HG03575 (cell line): ENCODE results near the gene ARHGAP15.

ENCODE experiments used
- ATAC-seq: cut with Tn5 transposase; IDR thresholded peaks from one replicate; pipeline ENCODE4 v1.9.1; 2021; ENCODE audit not compliant: unreplicated experiment, insufficient number of reproducible peaks, low FRiP score; ENCODE audit errors: extremely low read depth

ARHGAP15 gene

DNA sequence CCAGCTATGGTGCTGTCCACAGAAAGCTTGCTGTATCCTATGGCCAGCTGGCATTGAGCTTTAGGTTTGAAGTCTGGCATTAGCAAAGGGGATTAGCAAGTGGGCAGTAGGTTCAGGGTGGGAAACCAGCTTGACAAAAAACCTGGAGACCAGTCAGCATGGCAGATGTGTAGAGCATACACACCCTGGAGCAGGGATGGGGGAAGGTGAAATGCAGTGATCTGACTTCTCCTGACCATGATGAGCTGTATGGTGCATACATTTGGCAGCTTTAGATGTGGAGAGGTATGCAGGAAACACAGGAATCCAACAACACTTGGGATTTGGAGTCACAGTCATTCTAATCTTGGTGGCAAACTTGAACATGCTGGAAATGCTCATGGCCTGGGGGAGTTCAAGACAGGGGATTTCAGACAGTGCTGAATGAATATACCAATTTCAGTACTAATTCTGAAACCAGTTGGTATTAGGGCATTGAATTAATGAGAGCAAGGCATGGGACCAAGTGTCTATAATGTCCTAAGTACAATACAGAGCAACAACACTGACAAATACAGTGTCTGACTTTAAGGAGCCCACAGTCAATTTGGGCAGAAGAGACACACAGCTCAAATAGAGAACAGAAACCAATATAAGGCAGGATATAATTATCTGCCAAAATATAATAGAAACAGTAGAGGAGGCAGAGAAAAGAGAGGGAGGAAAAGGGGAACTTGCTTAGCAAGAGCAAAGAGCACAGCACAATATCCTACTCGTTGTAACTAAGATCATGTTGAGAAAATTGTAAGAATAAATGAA lies 11.8 kb downstream of the ARHGAP15 start:
- ATAC-seq: peak; percentile 82

DNA sequence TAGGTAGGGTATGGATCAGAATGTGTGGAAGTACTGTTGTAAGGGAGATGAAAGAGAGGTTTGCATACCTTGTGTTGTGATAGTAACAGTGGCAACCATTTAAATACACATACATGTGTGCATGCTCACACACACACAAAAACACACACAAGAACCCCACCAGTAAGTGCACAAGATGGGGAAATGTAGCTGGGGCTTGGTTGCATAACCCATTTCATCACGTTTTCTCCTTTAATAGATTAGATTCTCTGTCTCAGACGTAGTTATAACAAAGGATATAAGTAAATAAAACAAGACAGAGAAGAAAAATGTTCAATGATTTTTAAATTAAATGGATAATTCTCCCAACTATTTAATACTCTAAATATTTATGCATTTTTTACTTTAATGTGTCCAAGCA lies 13.4 kb downstream of the ARHGAP15 start:
- no peak for ATAC-seq

DNA sequence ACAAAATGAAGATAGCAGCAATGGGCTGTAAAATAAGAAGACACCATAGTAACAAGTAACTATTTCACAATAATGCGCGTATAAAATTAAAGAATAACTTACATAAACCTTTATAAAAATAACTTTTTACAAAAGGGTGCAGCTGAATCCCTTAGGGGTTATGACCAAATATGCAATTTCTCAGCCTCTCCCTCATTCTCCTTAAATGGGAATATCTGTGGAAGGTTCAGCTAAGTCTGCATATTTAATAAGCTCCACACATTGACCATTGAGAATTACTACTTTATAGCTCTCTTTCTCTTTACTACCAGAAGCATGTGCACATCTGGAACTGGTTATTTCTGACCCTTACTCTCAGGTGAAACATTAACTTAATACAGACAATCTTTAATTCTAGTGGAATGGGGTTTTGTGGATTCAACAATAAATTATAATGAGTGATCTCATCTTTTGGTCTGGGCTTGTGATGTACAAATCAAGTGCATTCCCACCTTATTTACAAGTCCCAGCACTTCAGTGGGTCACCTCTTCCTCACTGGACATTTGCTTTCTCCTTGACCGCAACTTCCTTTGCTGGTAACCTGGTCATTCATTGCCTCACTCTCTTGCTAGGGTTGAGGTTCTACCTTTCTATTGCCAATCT lies 15.7 kb downstream of the ARHGAP15 start:
- no peak for ATAC-seq

DNA sequence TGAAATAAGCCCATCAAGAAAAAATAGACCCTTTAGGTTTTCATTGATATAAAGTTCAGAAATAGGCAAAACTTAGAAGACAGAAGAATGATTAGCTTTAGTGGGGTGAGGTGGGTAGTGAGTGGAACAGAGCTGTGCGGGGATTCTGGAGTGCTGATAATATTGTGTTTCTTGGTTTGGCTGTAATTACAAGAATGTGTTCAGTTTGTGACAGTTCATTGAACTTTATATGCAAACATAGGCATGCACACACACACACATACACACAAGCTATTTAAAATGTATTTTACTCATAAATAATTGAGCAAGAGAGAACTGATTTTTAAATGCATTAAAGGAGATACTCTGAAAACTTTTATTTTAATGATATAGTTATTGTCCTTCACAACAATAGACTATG lies 17.1 kb downstream of the ARHGAP15 start:
- no peak for ATAC-seq

DNA sequence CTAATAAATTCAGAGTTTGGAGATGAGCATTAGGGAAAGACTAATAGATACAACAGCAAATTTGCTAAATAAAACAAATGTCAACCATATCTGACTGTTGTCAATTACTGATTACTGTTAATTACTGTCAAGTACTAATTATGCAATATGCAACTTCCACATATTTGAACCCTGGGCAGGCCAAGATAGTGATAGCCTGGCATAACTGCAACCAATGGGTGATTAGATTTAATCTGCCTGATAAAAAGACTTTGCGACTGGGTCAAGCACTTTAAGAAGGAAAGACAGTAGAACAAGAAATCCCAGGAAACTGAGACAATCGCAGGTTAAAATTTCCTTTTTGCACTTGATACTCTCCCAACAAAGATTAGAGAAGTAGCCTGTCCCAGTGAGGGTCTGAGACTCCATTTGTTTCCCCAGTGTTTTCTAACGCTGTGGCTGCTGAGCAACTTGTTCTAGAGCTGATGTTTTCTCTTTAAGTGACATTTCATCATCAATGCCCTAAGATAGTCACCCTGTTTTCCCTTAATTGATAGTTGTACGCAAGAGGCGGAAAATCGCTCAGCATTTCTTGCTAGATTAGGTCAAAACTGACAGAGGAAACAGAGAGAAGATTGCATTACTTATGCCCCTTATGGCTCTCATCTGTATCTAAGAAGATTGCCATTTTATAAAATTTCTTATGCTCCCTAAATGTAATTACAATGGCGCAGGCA lies 17.8 kb downstream of the ARHGAP15 start:
- no peak for ATAC-seq

DNA sequence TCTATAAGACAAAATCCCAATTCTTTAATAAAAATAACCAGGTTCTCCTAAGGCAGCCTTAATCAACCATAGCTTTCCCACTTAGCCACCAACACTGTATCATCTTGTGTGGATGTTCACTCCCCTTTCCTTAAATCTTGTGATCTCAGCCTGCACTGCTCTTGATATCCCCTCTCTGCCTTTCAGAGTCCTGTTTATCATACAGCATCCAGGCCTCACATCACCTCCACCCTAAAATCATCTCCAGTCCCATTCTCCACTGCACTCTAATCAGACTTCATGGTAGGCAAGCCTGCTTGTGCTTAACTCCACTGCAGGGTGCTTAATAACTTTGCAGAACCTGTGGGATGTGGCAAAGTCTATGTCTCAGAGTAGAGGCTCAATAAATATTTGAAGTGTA lies 18.8 kb downstream of the ARHGAP15 start:
- no peak for ATAC-seq

DNA sequence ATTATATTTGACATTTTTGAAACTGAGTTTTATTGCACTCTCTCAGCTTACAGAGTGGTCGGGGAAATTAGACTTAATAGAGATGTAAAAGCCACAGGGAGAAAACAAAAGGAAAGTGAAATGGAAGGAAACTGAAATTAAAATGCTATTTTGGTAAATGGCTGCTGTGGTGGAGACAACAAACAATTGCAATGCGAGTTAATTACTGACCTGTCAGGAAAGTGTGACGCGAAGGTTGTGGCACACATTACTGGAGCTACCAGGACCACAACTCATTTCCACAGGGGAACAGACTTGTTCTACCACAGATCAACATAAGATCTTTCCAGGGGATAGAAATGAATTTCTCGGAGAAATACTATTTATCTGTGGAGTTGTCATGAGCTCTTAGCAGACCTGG lies 19.5 kb downstream of the ARHGAP15 start:
- no peak for ATAC-seq

DNA sequence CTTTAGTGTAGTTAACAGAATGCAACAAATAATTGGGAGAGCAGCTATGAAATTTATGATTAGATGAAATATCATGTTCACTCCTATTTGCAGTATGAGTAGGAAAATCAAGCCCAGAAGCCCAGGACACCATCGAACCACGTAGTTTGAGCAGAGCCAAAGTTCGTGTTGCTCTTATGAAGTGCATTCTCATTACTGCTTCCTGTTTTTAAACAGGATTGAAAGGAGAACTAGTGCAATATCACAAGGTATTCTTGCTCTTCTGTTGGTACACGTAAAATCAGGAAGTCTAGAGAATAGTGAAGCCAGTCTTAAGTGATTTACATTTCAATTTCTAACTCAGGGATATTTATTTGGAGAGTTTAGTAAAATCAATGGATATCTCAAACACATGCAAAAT lies 21.1 kb downstream of the ARHGAP15 start:
- peak; percentile 40 for ATAC-seq

DNA sequence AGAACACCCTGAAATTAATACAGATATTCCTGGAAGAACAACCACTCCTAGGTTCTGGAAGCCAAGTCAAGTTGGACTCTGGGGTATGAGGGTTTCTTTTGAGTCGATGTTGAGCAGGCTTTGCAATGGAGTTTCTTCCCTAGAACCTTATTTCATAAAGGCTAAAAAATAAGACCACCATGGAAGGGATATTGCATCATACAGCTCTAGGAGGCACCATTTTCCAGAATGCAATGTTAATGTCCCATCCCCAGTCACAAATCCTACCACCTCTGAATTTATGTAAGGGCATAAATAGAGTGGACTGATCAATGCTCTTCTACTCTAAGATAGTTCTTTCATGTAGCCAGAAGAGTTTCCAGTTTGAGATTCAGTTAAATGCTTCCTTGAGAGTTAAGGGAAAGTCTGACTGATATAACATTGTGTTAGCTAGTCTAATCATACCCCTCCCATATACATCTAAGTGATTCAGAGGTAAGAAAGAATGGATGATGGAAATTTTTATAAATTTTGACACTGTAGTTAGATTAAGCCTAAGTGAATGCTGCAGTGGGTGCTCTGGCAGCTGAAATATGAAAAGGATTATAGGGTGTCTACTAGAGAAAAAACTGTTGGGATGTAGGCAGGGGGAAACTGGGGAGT lies 22.0 kb downstream of the ARHGAP15 start:
- ATAC-seq: no peak

DNA sequence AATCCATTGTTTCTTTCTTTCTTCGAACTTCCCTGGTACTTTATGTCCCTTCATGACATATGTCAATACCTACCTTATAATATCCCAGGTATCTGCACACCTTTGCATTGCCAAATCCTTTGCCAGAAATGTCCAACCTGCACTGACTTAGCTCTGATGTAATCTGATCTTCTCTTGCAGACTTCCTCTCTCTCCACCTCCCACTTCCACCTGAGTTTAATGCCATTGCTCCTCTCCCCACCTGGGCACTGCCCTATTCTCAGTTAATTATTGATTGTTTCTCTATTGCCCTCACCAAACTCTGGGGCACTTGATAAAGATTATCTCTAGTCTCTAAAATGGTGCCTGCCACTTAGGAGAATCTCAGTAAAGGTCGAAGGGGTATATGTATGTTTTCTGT lies 23.0 kb downstream of the ARHGAP15 start:
- ATAC-seq: no peak

DNA sequence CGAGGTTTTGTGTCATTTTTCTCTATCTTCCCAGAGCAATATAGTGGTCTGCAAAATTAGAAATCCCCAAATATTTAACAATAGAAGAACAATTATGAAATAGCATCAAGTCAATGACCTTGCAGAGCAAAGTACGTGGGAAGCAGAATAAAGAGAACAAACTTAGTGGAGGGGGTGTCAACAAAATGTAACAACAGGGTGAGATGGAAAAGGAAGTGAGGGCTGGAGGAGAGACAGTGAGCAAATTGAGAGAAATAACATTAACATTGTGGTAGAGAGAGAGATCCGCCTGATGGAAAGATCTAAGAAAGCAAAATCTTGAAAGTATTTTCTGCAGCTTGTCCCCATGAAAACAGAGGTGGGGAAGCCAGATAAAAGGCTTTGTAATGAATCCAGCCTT lies 23.4 kb downstream of the ARHGAP15 start:
- no peak for ATAC-seq

DNA sequence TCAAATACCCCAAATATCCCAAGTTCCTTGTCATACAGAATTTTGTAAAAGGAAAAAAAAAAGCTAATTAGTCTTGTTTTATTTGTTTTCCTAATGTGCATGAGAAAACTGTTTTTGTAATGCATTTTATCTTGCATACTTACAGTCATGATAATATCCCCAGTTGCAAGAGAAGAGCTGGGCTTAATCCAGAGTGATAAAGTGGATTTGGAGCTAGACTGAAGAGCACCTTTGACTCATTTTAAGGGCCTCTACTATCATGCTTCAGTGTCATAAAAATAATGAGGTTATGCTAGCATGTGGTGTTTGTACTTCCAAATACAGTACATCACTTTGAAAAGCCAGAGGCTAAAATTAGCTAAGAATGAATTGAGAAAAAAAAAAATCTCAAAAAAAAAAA lies 26.4 kb downstream of the ARHGAP15 start:
- ATAC-seq: no peak

DNA sequence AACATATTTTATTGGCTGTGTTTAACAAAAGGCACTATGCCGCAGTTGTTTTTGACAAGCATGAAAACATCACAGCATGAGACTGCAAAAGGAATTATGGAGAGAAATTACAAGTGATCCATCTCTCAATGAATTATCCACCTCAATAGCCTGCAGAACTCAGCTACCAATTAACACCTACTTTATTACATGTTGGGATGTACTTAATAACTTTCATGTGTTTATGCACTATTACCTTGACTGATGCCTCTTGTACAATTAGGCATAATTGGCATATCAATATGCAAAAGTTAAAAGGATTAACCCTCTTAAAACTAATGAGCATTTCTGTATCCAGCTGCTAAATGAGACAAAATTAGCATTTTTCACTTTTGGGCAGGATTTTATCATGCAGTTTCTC lies 27.8 kb downstream of the ARHGAP15 start:
- ATAC-seq: no peak

DNA sequence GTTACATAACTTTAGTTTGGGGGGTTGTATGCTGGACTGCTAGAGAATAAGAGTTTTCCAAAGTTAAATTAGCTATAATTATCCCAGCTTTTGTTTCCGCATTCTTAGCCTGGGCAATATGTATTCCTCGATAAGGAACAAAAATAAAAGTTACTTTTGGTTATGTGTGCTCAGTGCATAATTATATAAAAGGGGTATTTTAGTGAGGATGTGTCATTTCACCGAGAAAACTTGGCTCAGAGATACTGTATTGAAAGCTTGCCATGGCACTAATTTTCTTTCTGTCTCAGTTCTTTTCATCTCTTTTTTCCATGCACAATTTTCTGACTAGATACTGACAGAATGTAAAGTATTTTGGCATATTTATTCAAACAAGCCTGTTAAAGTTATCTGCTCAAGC lies 28.2 kb downstream of the ARHGAP15 start:
- no peak for ATAC-seq

DNA sequence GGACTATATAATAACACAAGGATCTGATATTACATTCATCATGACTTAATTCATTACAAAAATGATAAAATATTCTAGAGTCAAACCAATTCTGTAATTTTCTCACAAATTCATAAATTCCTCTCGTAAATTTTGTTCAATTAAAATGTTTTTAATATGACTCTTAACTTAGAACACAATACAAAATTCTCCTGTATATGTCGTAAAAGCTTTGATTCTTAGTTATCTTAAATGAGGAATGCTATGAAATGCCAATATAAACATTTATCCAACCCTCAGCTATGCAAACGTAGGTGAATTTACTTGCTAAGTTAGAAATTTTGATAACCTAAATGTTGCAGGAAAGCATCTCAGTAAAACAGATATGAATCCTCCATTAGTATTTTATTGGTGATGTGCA lies 28.9 kb downstream of the ARHGAP15 start:
- no peak for ATAC-seq

DNA sequence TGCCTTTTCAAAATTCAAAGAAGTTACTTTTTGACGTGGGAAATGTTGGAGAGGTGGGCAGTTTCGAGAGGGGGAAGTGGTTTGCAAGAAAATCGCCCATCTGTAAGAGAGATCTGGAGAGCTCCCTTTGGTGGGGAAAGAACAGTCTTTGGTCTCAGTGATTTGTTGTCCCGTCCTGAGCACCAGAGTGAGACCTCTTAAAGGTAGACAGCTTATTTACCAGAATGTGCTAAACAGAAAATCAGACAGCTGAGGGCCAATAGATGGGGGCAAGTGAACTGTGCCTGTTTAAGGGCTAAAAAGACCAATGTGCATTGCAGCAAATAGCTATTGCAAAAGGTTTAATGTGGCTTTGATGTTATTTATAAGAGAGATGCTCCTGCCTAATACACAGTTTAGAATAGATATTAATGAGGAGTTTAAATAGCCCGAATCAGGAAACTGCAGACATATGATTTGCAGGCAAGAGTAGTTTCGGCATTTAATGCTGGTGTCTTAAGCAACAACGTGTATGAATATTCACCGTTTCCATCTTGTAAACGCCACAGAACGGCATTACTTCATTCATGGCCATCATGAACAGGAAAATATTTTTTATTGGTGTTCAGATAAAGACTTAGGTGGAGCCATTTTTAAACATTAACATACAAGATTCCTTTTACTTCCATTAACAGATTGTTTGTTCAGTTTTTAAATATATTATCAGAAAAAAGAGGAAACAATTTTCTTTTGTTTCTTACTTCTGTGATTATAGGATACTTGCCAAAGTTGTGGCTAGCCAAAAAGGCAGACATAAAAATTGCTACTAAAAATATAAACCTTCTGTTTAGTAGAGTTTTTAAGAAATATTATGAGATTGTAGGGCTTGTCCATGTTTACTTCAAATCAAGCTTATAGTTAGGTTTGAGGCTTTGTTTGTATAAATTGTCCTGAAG lies 29.6 kb downstream of the ARHGAP15 start:
- ATAC-seq: no peak

DNA sequence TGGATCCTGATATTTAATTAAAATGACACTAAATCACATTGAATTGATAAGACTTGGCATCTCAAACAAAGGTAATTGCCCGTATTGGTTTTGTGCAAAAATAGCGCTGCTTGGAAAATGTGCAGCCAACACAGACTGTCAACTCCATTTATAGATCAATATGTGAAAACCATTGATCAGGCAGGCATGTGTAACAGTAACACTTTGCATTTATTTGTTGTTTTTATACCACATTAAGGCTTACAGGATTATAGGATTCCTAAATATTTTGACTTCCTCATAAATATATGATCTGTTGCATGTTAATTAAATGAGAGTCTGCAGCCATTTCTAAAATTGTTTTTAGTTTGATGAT lies 30.2 kb downstream of the ARHGAP15 start:
- ATAC-seq: no peak

DNA sequence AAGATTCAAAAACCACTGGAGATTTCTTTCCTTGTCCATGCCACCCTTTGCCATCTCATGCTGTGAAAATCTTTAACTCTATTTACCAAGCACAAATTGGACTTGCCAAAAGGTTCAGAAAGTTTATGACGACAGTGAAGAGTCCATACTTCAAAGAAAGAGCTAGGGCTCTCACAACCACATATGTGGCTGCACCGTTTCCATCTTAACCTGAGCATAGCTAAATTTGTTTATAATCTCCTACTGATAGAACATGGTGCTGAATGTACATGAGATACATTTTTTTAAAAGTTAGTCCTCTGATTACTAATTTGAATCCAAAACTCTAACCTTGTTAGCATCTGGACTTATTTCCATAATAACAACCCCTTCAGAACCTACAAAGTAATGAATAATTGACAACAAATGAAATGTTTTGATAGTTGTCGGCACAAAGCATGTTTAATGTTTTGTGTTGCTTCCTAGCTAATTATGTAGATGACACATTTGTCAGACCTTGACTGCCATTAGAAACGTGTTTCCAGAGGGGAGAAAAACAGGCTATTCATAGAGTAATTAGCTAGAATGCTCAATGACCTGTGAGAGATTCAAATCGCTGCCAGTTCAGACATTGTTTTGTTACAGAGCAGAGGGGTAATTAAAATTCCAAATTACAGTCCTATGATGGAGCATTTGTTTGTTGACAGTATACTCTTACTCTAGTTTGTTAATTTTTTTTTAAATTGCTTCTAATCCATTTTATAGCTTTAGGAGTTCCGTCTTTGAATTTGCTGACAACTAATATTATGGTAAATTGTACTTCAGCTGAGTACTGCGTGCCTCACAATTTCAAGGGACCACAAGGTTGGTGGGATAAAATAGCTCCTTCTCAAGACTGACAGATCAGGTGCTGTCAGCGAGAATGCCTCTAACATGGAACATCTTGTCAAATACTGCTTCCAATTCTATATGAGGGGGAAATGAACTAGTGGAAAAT lies 31.8 kb downstream of the ARHGAP15 start:
- ATAC-seq: no peak
